ENCODE results near the gene PRELID1.
"Not testable (repeated sequence)": the region's sequence is repeated elsewhere in the genome, so short reads cannot be mapped to it uniquely, and the experiment has no call there.

The PRELID1 gene

GRCh38 chr5:177303121-177303924 is at the start of gene PRELID1, which contains the start of gene RAB24:
Gene PRELID1, plus strand, starts transcription at chr5:177303799. Its CDS starts 187 bp downstream, at chr5:177303986.
Gene RAB24, minus strand, starts transcription at chr5:177303719. Its CDS starts 431 bp downstream, at chr5:177303288.
- Mint-ChIP-seq H3K9me3 (no peaks in the 10 kb centered on the region), H3K27me3 (no peaks in the 10 kb centered on the region), H3K4me1 (peaks cover 93% of the 10 kb centered on the region), H3K27ac (peak within 1 kb of the TSS; percentile 87), H3K4me3 (peak within 1 kb of the TSS; percentile 93), H3K36me3 (peaks cover 24% of the 10 kb centered on the region)
- ATAC-seq = peak; percentile 77

- Mint-ChIP-seq H3K27ac (no peak overlapping the region), H3K4me1 (no peaks in the 10 kb centered on the region), H3K9me3 (no peaks in the 10 kb centered on the region), H3K27me3 (no peaks in the 10 kb centered on the region), H3K36me3 (peaks cover 52% of the 10 kb centered on the region), H3K4me3 (no peak overlapping the region)
- ATAC-seq = no peak
These were observed 47.3 kb upstream of the PRELID1 start for GRCh38 chr5:177256296-177256695.

- peaks cover 47% of the 10 kb centered on the region for H3K36me3 Mint-ChIP-seq
- not testable (repeated sequence) for H3K4me1 Mint-ChIP-seq, H3K27me3 Mint-ChIP-seq, H3K9me3 Mint-ChIP-seq, ATAC-seq, H3K4me3 Mint-ChIP-seq, H3K27ac Mint-ChIP-seq
These were observed 44.9 kb upstream of the PRELID1 start for GRCh38 chr5:177258711-177259110.

- ATAC-seq = no peak
- Mint-ChIP-seq H3K9me3 (no peaks in the 10 kb centered on the region), H3K36me3 (peaks cover 54% of the 10 kb centered on the region), H3K4me3 (no peak overlapping the region), H3K4me1 (no peaks in the 10 kb centered on the region), H3K27me3 (no peaks in the 10 kb centered on the region), H3K27ac (no peak overlapping the region)
These were observed 42.6 kb upstream of the PRELID1 start for GRCh38 chr5:177260961-177261360.

- Mint-ChIP-seq H3K27me3 (no peaks in the 10 kb centered on the region), H3K27ac (no peak overlapping the region), H3K36me3 (peaks cover 58% of the 10 kb centered on the region), H3K4me3 (no peak overlapping the region), H3K4me1 (no peaks in the 10 kb centered on the region), H3K9me3 (no peaks in the 10 kb centered on the region)
- ATAC-seq = no peak
These were observed 42.1 kb upstream of the PRELID1 start for GRCh38 chr5:177261510-177261909.

- no peak overlapping the region for H3K4me3 Mint-ChIP-seq
- peaks cover 62% of the 10 kb centered on the region for H3K36me3 Mint-ChIP-seq
- ATAC-seq = no peak
- H3K4me1 Mint-ChIP-seq = no peaks in the 10 kb centered on the region
- H3K27ac Mint-ChIP-seq = no peak overlapping the region
- no peaks in the 10 kb centered on the region for H3K9me3 Mint-ChIP-seq
- H3K27me3 Mint-ChIP-seq = no peaks in the 10 kb centered on the region
These were observed 39.4 kb upstream of the PRELID1 start for GRCh38 chr5:177264178-177264577.

GRCh38 chr5:177265395-177265794 is 38.2 kb upstream of the PRELID1 start:
- Mint-ChIP-seq H3K27ac (no peak overlapping the region), H3K4me1 (no peaks in the 10 kb centered on the region), H3K36me3 (peaks cover 64% of the 10 kb centered on the region), H3K27me3 (no peaks in the 10 kb centered on the region), H3K4me3 (no peak overlapping the region), H3K9me3 (no peaks in the 10 kb centered on the region)
- ATAC-seq = no peak

GRCh38 chr5:177269232-177269895 is 34.2 kb upstream of the PRELID1 start:
- Mint-ChIP-seq H3K4me3 (no peak overlapping the region), H3K27ac (no peak overlapping the region), H3K9me3 (no peaks in the 10 kb centered on the region), H3K36me3 (peaks cover 77% of the 10 kb centered on the region), H3K27me3 (no peaks in the 10 kb centered on the region), H3K4me1 (no peaks in the 10 kb centered on the region)
- no peak for ATAC-seq

GRCh38 chr5:177269976-177270375 is 33.6 kb upstream of the PRELID1 start:
- Mint-ChIP-seq H3K4me3 (no peak overlapping the region), H3K27me3 (no peaks in the 10 kb centered on the region), H3K9me3 (no peaks in the 10 kb centered on the region), H3K36me3 (peaks cover 78% of the 10 kb centered on the region), H3K27ac (no peak overlapping the region), H3K4me1 (no peaks in the 10 kb centered on the region)
- no peak for ATAC-seq

- no peaks in the 10 kb centered on the region for H3K4me1 Mint-ChIP-seq
- ATAC-seq = no peak
- no peak overlapping the region for H3K4me3 Mint-ChIP-seq
- no peaks in the 10 kb centered on the region for H3K27me3 Mint-ChIP-seq
- peaks cover 78% of the 10 kb centered on the region for H3K36me3 Mint-ChIP-seq
- no peak overlapping the region for H3K27ac Mint-ChIP-seq
- H3K9me3 Mint-ChIP-seq = no peaks in the 10 kb centered on the region
These were observed 32.9 kb upstream of the PRELID1 start for GRCh38 chr5:177270653-177271052.

GRCh38 chr5:177271113-177271512 is 32.5 kb upstream of the PRELID1 start:
- Mint-ChIP-seq H3K4me3 (no peak overlapping the region), H3K9me3 (no peaks in the 10 kb centered on the region), H3K36me3 (peaks cover 78% of the 10 kb centered on the region), H3K27ac (no peak overlapping the region), H3K27me3 (no peaks in the 10 kb centered on the region), H3K4me1 (no peaks in the 10 kb centered on the region)
- no peak for ATAC-seq

GRCh38 chr5:177275883-177276282 is 27.7 kb upstream of the PRELID1 start:
- H3K27me3 Mint-ChIP-seq = no peaks in the 10 kb centered on the region
- H3K9me3 Mint-ChIP-seq = no peaks in the 10 kb centered on the region
- no peak for ATAC-seq
- peaks cover 66% of the 10 kb centered on the region for H3K36me3 Mint-ChIP-seq
- no peak overlapping the region for H3K27ac Mint-ChIP-seq
- H3K4me3 Mint-ChIP-seq = no peak overlapping the region
- peaks cover 9% of the 10 kb centered on the region for H3K4me1 Mint-ChIP-seq

- no peak for ATAC-seq
- Mint-ChIP-seq H3K9me3 (no peaks in the 10 kb centered on the region), H3K4me3 (no peak overlapping the region), H3K27me3 (no peaks in the 10 kb centered on the region), H3K36me3 (peaks cover 64% of the 10 kb centered on the region), H3K4me1 (peaks cover 9% of the 10 kb centered on the region), H3K27ac (peak overlapping the region; percentile 37)
These were observed 26.7 kb upstream of the PRELID1 start for GRCh38 chr5:177276886-177277285.

GRCh38 chr5:177288191-177288590 is 15.4 kb upstream of the PRELID1 start:
- Mint-ChIP-seq H3K36me3 (peaks cover 69% of the 10 kb centered on the region), H3K27ac (no peak overlapping the region), H3K4me1 (peaks cover 18% of the 10 kb centered on the region), H3K9me3 (no peaks in the 10 kb centered on the region), H3K4me3 (no peak overlapping the region), H3K27me3 (no peaks in the 10 kb centered on the region)
- no peak for ATAC-seq

- Mint-ChIP-seq H3K4me3 (no peak overlapping the region), H3K27ac (peak overlapping the region; percentile 74), H3K27me3 (no peaks in the 10 kb centered on the region), H3K36me3 (peaks cover 76% of the 10 kb centered on the region), H3K9me3 (no peaks in the 10 kb centered on the region), H3K4me1 (peaks cover 32% of the 10 kb centered on the region)
- ATAC-seq = peak; percentile 77
These were observed 12.6 kb upstream of the PRELID1 start for GRCh38 chr5:177290816-177291596.
